Type B pancreatic cell (in vitro differentiated cells): ENCODE results near the gene SLC44A5. TPM values are rescaled to one million over a fixed set of nuclear protein-coding genes. Genes with fewer than 3 reads are reported as not detected.

Source experiments
- DNase-seq: peaks from one replicate; pipeline ENCODE4 v3.0.0; 2021; ENCODE audit warnings: mixed read lengths; ENCODE audit not compliant: unreplicated experiment; ENCODE audit errors: extremely low spot score
- H3K27ac Mint-ChIP-seq: 2 replicates; pipeline ENCODE4 v1.8.0; 2021; ENCODE audit warnings: mild to moderate bottlenecking, mixed read lengths
- H3K27me3 Mint-ChIP-seq: 2 replicates; pipeline ENCODE4 v1.8.0; 2021; ENCODE audit warnings: mixed read lengths
- H3K36me3 Mint-ChIP-seq: 2 replicates; pipeline ENCODE4 v1.8.0; 2021; ENCODE audit warnings: mixed read lengths
- H3K4me1 Mint-ChIP-seq: one replicate; pipeline ENCODE4 v1.8.0; 2021; ENCODE audit warnings: mixed read lengths; ENCODE audit not compliant: unreplicated experiment
- H3K4me3 Mint-ChIP-seq: 2 replicates; pipeline ENCODE4 v1.8.0; 2021; ENCODE audit warnings: mild to moderate bottlenecking, mixed read lengths
- H3K9me3 Mint-ChIP-seq: 2 replicates; pipeline ENCODE4 v1.8.0; 2021; ENCODE audit warnings: mixed read lengths
- CTCF ChIP-seq: fragments of 200-600 bp; sonication (generic); conservative IDR thresholded peaks from 2 replicates; pipeline ENCODE4 v1.5.0; 2021; ENCODE audit warnings: antibody characterized with exemption, mild to moderate bottlenecking
- total RNA-seq: library from RNA; stranded (reverse); gene quantifications from 2 replicates; pipeline ENCODE4 v1.2.1, GENCODE V29; 2021; ENCODE audit warnings: low replicate concordance

Gene SLC44A5
- total RNA-seq, 1 donor from 2014 or later, result 2.4 TPM

- Mint-ChIP-seq H3K4me1 (no peaks in the 10 kb centered on the region), H3K27me3 (peaks cover 6% of the 10 kb centered on the region), H3K36me3 (no peaks in the 10 kb centered on the region), H3K4me3 (no peak overlapping the region), H3K9me3 (no peaks in the 10 kb centered on the region), H3K27ac (no peak overlapping the region)
- DNase-seq, result no peak
- no peak for TF ChIP-seq CTCF
Measured at GRCh38 chr1:75174031-75174760, 436.7 kb downstream of the SLC44A5 start.

GRCh38 chr1:75172556-75172955 is 438.4 kb downstream of the SLC44A5 start:
- no peaks in the 10 kb centered on the region for H3K9me3 Mint-ChIP-seq
- H3K27ac Mint-ChIP-seq, result no peak overlapping the region
- no peak for TF ChIP-seq CTCF
- DNase-seq, result no peak
- no peak overlapping the region for H3K4me3 Mint-ChIP-seq
- H3K27me3 Mint-ChIP-seq, result peaks cover 6% of the 10 kb centered on the region
- no peaks in the 10 kb centered on the region for H3K4me1 Mint-ChIP-seq
- no peaks in the 10 kb centered on the region for H3K36me3 Mint-ChIP-seq

- no peak for TF ChIP-seq CTCF
- no peak for DNase-seq
- H3K36me3 Mint-ChIP-seq, result no peaks in the 10 kb centered on the region
- H3K27me3 Mint-ChIP-seq, result peaks cover 6% of the 10 kb centered on the region
- no peak overlapping the region for H3K27ac Mint-ChIP-seq
- H3K4me1 Mint-ChIP-seq, result no peaks in the 10 kb centered on the region
- H3K4me3 Mint-ChIP-seq, result no peak overlapping the region
- no peaks in the 10 kb centered on the region for H3K9me3 Mint-ChIP-seq
Measured at GRCh38 chr1:75171876-75172275, 439.0 kb downstream of the SLC44A5 start.

GRCh38 chr1:75170981-75171380 is 439.9 kb downstream of the SLC44A5 start:
- no peak overlapping the region for H3K27ac Mint-ChIP-seq
- H3K4me1 Mint-ChIP-seq, result no peaks in the 10 kb centered on the region
- no peak for DNase-seq
- no peak overlapping the region for H3K4me3 Mint-ChIP-seq
- H3K36me3 Mint-ChIP-seq, result no peaks in the 10 kb centered on the region
- no peaks in the 10 kb centered on the region for H3K9me3 Mint-ChIP-seq
- peaks cover 6% of the 10 kb centered on the region for H3K27me3 Mint-ChIP-seq
- TF ChIP-seq CTCF, result no peak

GRCh38 chr1:75170011-75170410 is 440.9 kb downstream of the SLC44A5 start:
- no peak for TF ChIP-seq CTCF
- no peaks in the 10 kb centered on the region for H3K9me3 Mint-ChIP-seq

More at GRCh38 chr1:75170011-75170410, 440.9 kb downstream of the SLC44A5 start:
- no peak for DNase-seq
- Mint-ChIP-seq H3K27ac (no peak overlapping the region), H3K4me1 (no peaks in the 10 kb centered on the region), H3K4me3 (no peak overlapping the region), H3K27me3 (peaks cover 9% of the 10 kb centered on the region), H3K36me3 (no peaks in the 10 kb centered on the region)
